Esophagus muscularis mucosa (tissue), 3 donors: Measurements from ENCODE around the gene RPL10A.

ENCODE experiments used
- CTCF ChIP-seq, 3 experiments: fragments of 200-600 bp in 2 of 3; fragments of 450-650 bp in 1 of 3; sonication (generic) in 2 of 3; IDR thresholded peaks; one replicate each; pipeline ENCODE4 v1.5.1; 2017 to 2019; ENCODE audit warnings: antibody characterized with exemption in 3 of 3, mild to moderate bottlenecking in 2 of 3, moderate library complexity in 1 of 3
- POLR2A ChIP-seq: fragments of 450-650 bp; IDR thresholded peaks from one replicate; pipeline ENCODE4 v1.6.1; 2017; ENCODE audit warnings: antibody characterized with exemption, moderate library complexity, mild to moderate bottlenecking, low read depth

- TF ChIP-seq CTCF (IDR thresholded peaks at IDR 0.05) (no peak), POLR2A (no peak)
Measured at GRCh38 chr6:35507221-35507620, 39.0 kb downstream of the RPL10A start.
